NB4 (cell line): ENCODE measurements around the gene SAXO1.

Experiments
- CTCF ChIP-seq: IDR thresholded peaks from one replicate; pipeline ENCODE4 v1.5.1; 2012; ENCODE audit warnings: low read depth, low read length
- MYC ChIP-seq: IDR thresholded peaks from 2 replicates; pipeline ENCODE4 v1.6.1; 2011; ENCODE audit warnings: low read depth, low read length
- POLR2A ChIP-seq: IDR thresholded peaks from 2 replicates; pipeline ENCODE4 v1.6.1; 2011; ENCODE audit warnings: mild to moderate bottlenecking; ENCODE audit not compliant: insufficient read length; ENCODE audit errors: extremely low read depth

GRCh38 chr9:19074836-19075235, 41.8 kb upstream of the SAXO1 start:
- no peak for TF ChIP-seq CTCF
- TF ChIP-seq POLR2A: no peak
- TF ChIP-seq MYC: no peak
